OCI-LY1 (cell line): ENCODE measurements around the gene CHRD.

ENCODE experiments used
- H2AFZ ChIP-seq: fragments of 200-600 bp; sonication (generic), shearing (Covaris generic); 2 replicates; pipeline ENCODE4 v1.6.0; 2014; ENCODE audit warnings: antibody characterized with exemption, mild to moderate bottlenecking, low read length
- H3F3A ChIP-seq: fragments of 200-600 bp; sonication (generic), shearing (Covaris generic); 2 replicates; pipeline ENCODE4 v1.6.0; 2014; ENCODE audit warnings: mild to moderate bottlenecking, antibody characterized with exemption, low read length, moderate library complexity; ENCODE audit not compliant: insufficient read depth
- H3K27ac ChIP-seq: fragments of 200-600 bp; sonication (generic); 2 replicates; pipeline ENCODE4 v1.5.1; 2014; ENCODE audit warnings: low read length, mixed run types, mild to moderate bottlenecking, low read depth; ENCODE audit not compliant: poor library complexity, severe bottlenecking
- H3K27me3 ChIP-seq: fragments of 200-600 bp; sonication (generic); 2 replicates; pipeline ENCODE4 v1.6.0; 2014; ENCODE audit warnings: antibody characterized with exemption, mild to moderate bottlenecking, low read length, moderate library complexity; ENCODE audit not compliant: insufficient read depth
- H3K36me3 ChIP-seq: fragments of 200-600 bp; sonication (generic); 2 replicates; pipeline ENCODE4 v1.6.1; 2014; ENCODE audit warnings: mild to moderate bottlenecking, antibody characterized with exemption, low read length, moderate library complexity, mixed read lengths; ENCODE audit not compliant: insufficient read depth
- H3K4me1 ChIP-seq: fragments of 200-600 bp; sonication (generic); 2 replicates; pipeline ENCODE4 v1.5.1; 2014; ENCODE audit warnings: mild to moderate bottlenecking, low read length, moderate library complexity; ENCODE audit not compliant: insufficient read depth, severe bottlenecking
- H3K4me2 ChIP-seq: fragments of 200-600 bp; sonication (generic), shearing (Covaris generic); 2 replicates; pipeline ENCODE4 v1.6.1; 2014; ENCODE audit warnings: low read length
- H3K4me3 ChIP-seq: fragments of 200-600 bp; sonication (generic); 2 replicates; pipeline ENCODE4 v1.5.1; 2014; ENCODE audit warnings: low read length, low read depth, mild to moderate bottlenecking, mixed read lengths; ENCODE audit not compliant: poor library complexity, severe bottlenecking
- H3K79me2 ChIP-seq: fragments of 200-600 bp; shearing (Covaris generic); 2 replicates; pipeline ENCODE4 v1.6.1; 2016; ENCODE audit warnings: mixed run types, low read length, mixed read lengths; ENCODE audit not compliant: insufficient read depth
- H3K9ac ChIP-seq: fragments of 200-600 bp; sonication (generic), shearing (Covaris generic); 2 replicates; pipeline ENCODE4 v1.6.1; 2014; ENCODE audit warnings: mild to moderate bottlenecking, low read length, mixed read lengths
- H3K9me2 ChIP-seq: fragments of 200-600 bp; sonication (generic), shearing (Covaris generic); 2 replicates; pipeline ENCODE4 v1.6.1; 2014; ENCODE audit warnings: low read depth, mild to moderate bottlenecking, low read length, mixed read lengths
- H3K9me3 ChIP-seq: fragments of 200-600 bp; shearing (Covaris generic); 2 replicates; pipeline ENCODE4 v1.6.1; 2014; ENCODE audit warnings: low read length, mixed read lengths
- H4K20me1 ChIP-seq: fragments of 200-600 bp; sonication (generic), shearing (Covaris generic); 2 replicates; pipeline ENCODE4 v1.6.0; 2016; ENCODE audit warnings: mild to moderate bottlenecking, low read length; ENCODE audit not compliant: insufficient read depth
- CTCF ChIP-seq: fragments of 200-600 bp; sonication (generic), shearing (Covaris generic); IDR thresholded peaks from 2 replicates; pipeline ENCODE4 v1.5.1; 2017; ENCODE audit warnings: mild to moderate bottlenecking, antibody characterized with exemption, low read length, moderate library complexity, mixed read lengths
- EZH2 ChIP-seq: fragments of 200-600 bp; sonication (generic), shearing (Covaris generic); IDR thresholded peaks from 2 replicates; pipeline ENCODE4 v1.8.0; 2017; ENCODE audit warnings: borderline replicate concordance, mixed run types, mild to moderate bottlenecking, antibody characterized with exemption, low read length, moderate library complexity, mixed read lengths

CHRD gene

GRCh38 chr3:184353546-184353941, 26.3 kb upstream of the CHRD start:
- Histone ChIP-seq H3K79me2 (no peaks in the 10 kb centered on the region), H2AFZ (no peak overlapping the region), H3K4me3 (no peak overlapping the region), H3K27me3 (0 out of 2 replicates have a peak, but pooled peaks cover 5% of the 10 kb centered on the region), H4K20me1 (no peaks in the 10 kb centered on the region), H3K4me1 (peaks cover 3% of the 10 kb centered on the region), H3K9ac (no peak overlapping the region), H3K27ac (no peak overlapping the region), H3K9me3 (no peaks in the 10 kb centered on the region), H3K4me2 (no peak overlapping the region), H3K36me3 (no peaks in the 10 kb centered on the region), H3F3A (no peaks in the 10 kb centered on the region), H3K9me2 (no peaks in the 10 kb centered on the region)
- TF ChIP-seq EZH2 (no peak), CTCF (no peak)

- Histone ChIP-seq H3K4me2 (no peak overlapping the region; the same call in 1 of the 2 replicates), H3K27me3 (peaks cover 5% of the 10 kb centered on the region; the same call in 1 of the 2 replicates), H3F3A (no peaks in the 10 kb centered on the region), H2AFZ (no peak overlapping the region), H3K79me2 (no peaks in the 10 kb centered on the region), H3K36me3 (no peaks in the 10 kb centered on the region), H3K27ac (no peak overlapping the region), H4K20me1 (no peaks in the 10 kb centered on the region), H3K9ac (no peak overlapping the region), H3K9me3 (no peaks in the 10 kb centered on the region), H3K4me3 (no peak overlapping the region), H3K9me2 (no peaks in the 10 kb centered on the region), H3K4me1 (peaks cover 3% of the 10 kb centered on the region)
- TF ChIP-seq CTCF = peak; percentile 94
- no peak for TF ChIP-seq EZH2
Observed at GRCh38 chr3:184354121-184354728, 25.6 kb upstream of the CHRD start.

GRCh38 chr3:184354754-184355153, 25.1 kb upstream of the CHRD start:
- no peaks in the 10 kb centered on the region for H3K9me3 ChIP-seq
- H3K27me3 ChIP-seq = peaks cover 5% of the 10 kb centered on the region; the same call in 1 of the 2 replicates
- no peak overlapping the region for H3K4me2 ChIP-seq
- H3K79me2 ChIP-seq = no peaks in the 10 kb centered on the region
- H3K9me2 ChIP-seq = no peaks in the 10 kb centered on the region
- no peak overlapping the region for H3K9ac ChIP-seq
- H3K4me1 ChIP-seq = peaks cover 3% of the 10 kb centered on the region
- H3K4me3 ChIP-seq = no peak overlapping the region
- no peaks in the 10 kb centered on the region for H4K20me1 ChIP-seq
- H3K36me3 ChIP-seq = no peaks in the 10 kb centered on the region
- no peak overlapping the region for H2AFZ ChIP-seq
- H3F3A ChIP-seq = no peaks in the 10 kb centered on the region
- TF ChIP-seq CTCF (no peak), EZH2 (no peak)
- H3K27ac ChIP-seq = no peak overlapping the region
